ENCODE data around the gene ME3. TPM values are rescaled to one million over a fixed set of nuclear protein-coding genes. Genes with fewer than 3 reads are reported as not detected.
A peak's percentile ranks its signal among the peaks of the same experiment; 100 is the strongest.

Gene ME3
- polyA plus RNA-seq, 2 of the 4 experiments (the other 2 are of a cell fraction), result 19.7 to 22.3 TPM

- TF ChIP-seq HMGXB4 (CRISPR knock-in tag; IDR thresholded peaks at IDR 0.05; ENCODE audit: borderline replicate concordance), result no peak
- no peak for TF ChIP-seq ZFP36 (IDR thresholded peaks at IDR 0.05; ENCODE audit: borderline replicate concordance, partially characterized antibody)
- TF ChIP-seq BCL3 (IDR thresholded peaks at IDR 0.05), result no peak
These were observed 179.9 kb downstream of the ME3 start (continued) for GRCh38 chr11:86492370-86493010.

GRCh38 chr11:86491027-86491426 is 181.4 kb downstream of the ME3 start:
- H3K4me1 ChIP-seq, result peaks cover 21% of the 10 kb centered on the region
- ATAC-seq, result no peak
- 92% methylated on average over 4 of the region's 4 CpGs for WGBS (ENCODE audit: missing lambda C conversion rate)
- H3K4me2 ChIP-seq, result no peak overlapping the region
- TF ChIP-seq KDM1A (IDR thresholded peaks at IDR 0.05; ENCODE audit: low read depth) (no peak), EP300 (IDR thresholded peaks at IDR 0.05) (no peak), JUN (IDR thresholded peaks at IDR 0.05) (no peak), ELK1 (IDR thresholded peaks at IDR 0.05; ENCODE audit: low read depth, low read length) (no peak), MAZ (IDR thresholded peaks at IDR 0.05; ENCODE audit: borderline replicate concordance, low read depth, low read length) (no peak)
- no peak for DNase-seq (ENCODE audit: low read depth in 1 of 2, low spot score in 1 of 2)
- ChIA-PET POLR2A (no interaction called here), CTCF (interaction anchor here (1.1 to 1.5 kb wide), 2 partner anchors 12 to 16 kb away, joined by 3 read pairs; no protein-coding TSS in a partner anchor)
- no peak for FAIRE-seq
- peak overlapping the region in 1 of 2 experiments; percentile 37; a peak in 2 of 6 replicates for H3K27ac ChIP-seq
- no peak overlapping the region for H3K4me3 ChIP-seq
- no peaks in the 10 kb centered on the region for H3K9me3 ChIP-seq

- no peak for FAIRE-seq
- ChIA-PET CTCF (interaction anchor here (1.1 to 1.5 kb wide), 2 partner anchors 13 to 16 kb away, joined by 3 read pairs; no protein-coding TSS in a partner anchor), POLR2A (no interaction called here)
- no peak for ATAC-seq
- Histone ChIP-seq H3K4me3 (no peak overlapping the region), H3K4me1 (peaks cover 25% of the 10 kb centered on the region), H3K9me3 (no peaks in the 10 kb centered on the region), H3K4me2 (no peak overlapping the region), H3K27ac (no peak overlapping the region)
- no peak for TF ChIP-seq POLR2A (IDR thresholded peaks at IDR 0.05; ENCODE audit: low read length)
- no peak for TF ChIP-seq JUN (IDR thresholded peaks at IDR 0.05)
- no peak for TF ChIP-seq NFE2L2 (conservative IDR thresholded peaks at IDR 0.05; ENCODE audit: low read length)
- no peak for TF ChIP-seq PHF8 (IDR thresholded peaks at IDR 0.05; ENCODE audit: borderline replicate concordance, low read depth)
- TF ChIP-seq ZSCAN20 (CRISPR knock-in tag; IDR thresholded peaks at IDR 0.05), result no peak
- no peak for TF ChIP-seq EP300 (IDR thresholded peaks at IDR 0.05)
- TF ChIP-seq ZC3H11A (IDR thresholded peaks at IDR 0.05), result no peak
- no peak for TF ChIP-seq BCL3 (IDR thresholded peaks at IDR 0.05)
- no peak for TF ChIP-seq CBX2 (IDR thresholded peaks at IDR 0.05; ENCODE audit: borderline replicate concordance, low read depth)
- TF ChIP-seq FOSB (CRISPR knock-in tag; IDR thresholded peaks at IDR 0.05), result no peak
- TF ChIP-seq ELK1 (IDR thresholded peaks at IDR 0.05; ENCODE audit: low read depth, low read length), result no peak
- DNase-seq (ENCODE audit: low read depth in 1 of 2, low spot score in 1 of 2), result no peak
These were observed 181.8 kb downstream of the ME3 start for GRCh38 chr11:86490582-86490981.

Measured in A549 (cell line).